Keratinocyte (primary cell): Measurements from ENCODE around the gene WDR77. TPM values are rescaled to one million over a fixed set of nuclear protein-coding genes. Genes with fewer than 3 reads are reported as not detected.

Experiments used
- DNase-seq: peaks from one replicate; pipeline ENCODE4 v3.0.0-alpha.2; 2011; ENCODE audit warnings: low read depth, missing footprints, low spot score
- FAIRE-seq: peaks from 2 replicates; lab custom pipeline; 2011; peaks lifted over from hg19 to GRCh38; lab: Jason Lieb, UNC
- H2AFZ ChIP-seq: 2 replicates; pipeline ENCODE4 v1.6.0; 2012; ENCODE audit warnings: low read length, control low read depth, inconsistent platforms; ENCODE audit not compliant: control insufficient read depth
- H3K27ac ChIP-seq: 2 replicates; pipeline ENCODE4 v1.5.1; 2011; ENCODE audit warnings: low read length; ENCODE audit not compliant: control insufficient read depth, insufficient read depth
- H3K27me3 ChIP-seq: 3 replicates; pipeline ENCODE4 v1.6.0; 2011; ENCODE audit warnings: low read length; ENCODE audit not compliant: control insufficient read depth, insufficient read depth; ENCODE audit errors: extremely low read depth
- H3K36me3 ChIP-seq, 2 experiments: 2 replicates in 1 of 2; 3 replicates in 1 of 2; pipeline ENCODE4 v1.5.1; 2011; ENCODE audit warnings: low read length in 2 of 2, mild to moderate bottlenecking in 1 of 2; ENCODE audit not compliant: control insufficient read depth in 2 of 2, insufficient read depth in 2 of 2; ENCODE audit errors: extremely low read depth in 1 of 2
- H3K4me1 ChIP-seq: 3 replicates; pipeline ENCODE4 v1.5.1; 2011; ENCODE audit warnings: low read length; ENCODE audit not compliant: control insufficient read depth, insufficient read depth; ENCODE audit errors: extremely low read depth
- H3K4me2 ChIP-seq: 3 replicates; pipeline ENCODE4 v1.6.0; 2011; ENCODE audit warnings: low read depth, low read length; ENCODE audit not compliant: control insufficient read depth, insufficient read depth; ENCODE audit errors: extremely low read depth
- H3K4me3 ChIP-seq, 3 experiments: fragments of 200-600 bp in 1 of 3; sonication (generic) in 1 of 3; 2 replicates in 2 of 3; 3 replicates in 1 of 3; pipeline ENCODE4 v1.5.1; 2011 to 2016; ENCODE audit warnings: low read length in 3 of 3, mild to moderate bottlenecking in 3 of 3, control low read depth in 2 of 3, inconsistent platforms in 1 of 3, low read depth in 1 of 3, mixed read lengths in 1 of 3, mixed run types in 1 of 3, moderate library complexity in 1 of 3; ENCODE audit not compliant: control insufficient read depth in 2 of 3, insufficient read depth in 2 of 3; ENCODE audit errors: extremely low read depth in 1 of 3
- H3K79me2 ChIP-seq: 2 replicates; pipeline ENCODE4 v1.6.0; 2012; ENCODE audit warnings: low read length; ENCODE audit not compliant: control insufficient read depth, insufficient read depth
- H3K9ac ChIP-seq: 3 replicates; pipeline ENCODE4 v1.6.0; 2011; ENCODE audit warnings: low read length; ENCODE audit not compliant: control insufficient read depth, insufficient read depth; ENCODE audit errors: extremely low read depth
- H3K9me1 ChIP-seq: 3 replicates; pipeline ENCODE4 v1.6.0; 2011; ENCODE audit warnings: low read length; ENCODE audit not compliant: control insufficient read depth, insufficient read depth; ENCODE audit errors: extremely low read depth
- H3K9me3 ChIP-seq: 2 replicates; pipeline ENCODE4 v1.5.1; 2012; ENCODE audit warnings: low read depth, low read length; ENCODE audit not compliant: control insufficient read depth
- H4K20me1 ChIP-seq: 3 replicates; pipeline ENCODE4 v1.6.0; 2011; ENCODE audit warnings: low read length; ENCODE audit not compliant: control insufficient read depth, insufficient read depth; ENCODE audit errors: extremely low read depth
- CTCF ChIP-seq, 3 experiments: IDR thresholded peaks in 1 of 3; conservative IDR thresholded peaks in 1 of 3; optimal IDR thresholded peaks in 1 of 3; 2 replicates in 2 of 3; 3 replicates in 1 of 3; pipeline versions ENCODE3 to v1.5.1; 2011; ENCODE audit warnings: low read length in 3 of 3, mild to moderate bottlenecking in 3 of 3, moderate library complexity in 2 of 3, control low read depth in 1 of 3, inconsistent platforms in 1 of 3; ENCODE audit not compliant: insufficient read depth in 2 of 3; ENCODE audit errors: extremely low read depth in 1 of 3
- EZH2 ChIP-seq: IDR thresholded peaks from one replicate; pipeline ENCODE4 v1.6.1; 2012; ENCODE audit warnings: inconsistent platforms, mild to moderate bottlenecking, low read length, moderate library complexity
- dilution Hi-C: fragments of 300-500 bp; cut with MboI; formaldehyde crosslinking; loops from one replicate; pipeline ENCODE4 v1.7.0; 2020; ENCODE audit warnings: low sequenced_read_pairs; ENCODE audit not compliant: extremely low pct_ligation_motif_present
- polyA plus RNA-seq, 5 experiments: library from polyadenylated mRNA; depleted of rRNA in 3 of 5; stranded (reverse) in 3 of 5; stranded (forward) in 1 of 5; unstranded in 1 of 5; fragments of >200 nt; gene quantifications; 1 replicate in 1 of 5; 2 replicates in 3 of 5; 3 replicates in 1 of 5; pipeline versions ENCODE4 v1.2.1 to v1.2.3, GENCODE V29; 2011 to 2012; ENCODE audit warnings: missing spikeins in 2 of 5, low read depth in 1 of 5, low replicate concordance in 1 of 5

WDR77 gene
- polyA plus RNA-seq, 1 donor (not counting 4 experiments of a cell fraction or from before 2014, with no cell fraction given), result 110 TPM

- no peak overlapping the region for H3K27ac ChIP-seq
These were observed 39.6 kb upstream of the WDR77 start for GRCh38 chr1:111488669-111489068.

GRCh38 chr1:111487133-111487532 is 38.1 kb upstream of the WDR77 start:
- H3K4me3 ChIP-seq, result no peak overlapping the region
- no peak overlapping the region for H3K9ac ChIP-seq
- no peak overlapping the region for H3K4me2 ChIP-seq
- H3K27ac ChIP-seq, result no peak overlapping the region
- no peaks in the 10 kb centered on the region for H3K9me1 ChIP-seq
- no peaks in the 10 kb centered on the region for H3K36me3 ChIP-seq
- TF ChIP-seq CTCF (optimal IDR thresholded peaks at IDR 0.05 in 1 of 3, IDR thresholded peaks at IDR 0.05 in 1 of 3, conservative IDR thresholded peaks at IDR 0.05 in 1 of 3; ENCODE audit: extremely low read depth in 1 of 3, insufficient read depth in 2 of 3, low read length in 3 of 3) (no peak), EZH2 (no peak)
- H4K20me1 ChIP-seq, result no peaks in the 10 kb centered on the region
- no peaks in the 10 kb centered on the region for H3K4me1 ChIP-seq
- no peaks in the 10 kb centered on the region for H3K9me3 ChIP-seq
- no peak overlapping the region for H2AFZ ChIP-seq
- dilution Hi-C loops, result no loop called here
- no peaks in the 10 kb centered on the region for H3K79me2 ChIP-seq
- FAIRE-seq (no peak), DNase-seq (no peak)
- H3K27me3 ChIP-seq, result peaks cover 6% of the 10 kb centered on the region

More at GRCh38 chr1:111488669-111489068, 39.6 kb upstream of the WDR77 start:
- FAIRE-seq (no peak), DNase-seq (no peak)
- Histone ChIP-seq H3K9me3 (no peaks in the 10 kb centered on the region), H3K27me3 (peaks cover 6% of the 10 kb centered on the region), H3K79me2 (no peaks in the 10 kb centered on the region), H3K4me3 (no peak overlapping the region), H3K9me1 (no peaks in the 10 kb centered on the region), H3K9ac (no peak overlapping the region), H3K36me3 (no peaks in the 10 kb centered on the region), H3K4me1 (no peaks in the 10 kb centered on the region), H3K4me2 (no peak overlapping the region), H4K20me1 (no peaks in the 10 kb centered on the region), H2AFZ (no peak overlapping the region)
- TF ChIP-seq CTCF (optimal IDR thresholded peaks at IDR 0.05 in 1 of 3, IDR thresholded peaks at IDR 0.05 in 1 of 3, conservative IDR thresholded peaks at IDR 0.05 in 1 of 3; ENCODE audit: extremely low read depth in 1 of 3, insufficient read depth in 2 of 3, low read length in 3 of 3) (no peak), EZH2 (no peak)
- dilution Hi-C loops, result no loop called here
